Measurements from ENCODE around the gene NRXN3. TPM values are rescaled to one million over a fixed set of nuclear protein-coding genes. Genes with fewer than 3 reads are reported as not detected.

The NRXN3 gene
- total RNA-seq, 1 experiment from 2014 or later: not detected

GRCh38 chr14:79009286-79009685, 839.1 kb downstream of the NRXN3 start:
- no peaks in the 10 kb centered on the region for H4K20me1 ChIP-seq (ENCODE audit: insufficient read depth)
- CTCF ChIA-PET: no interaction called here
- H3K9me2 ChIP-seq (ENCODE audit: insufficient read depth): no peaks in the 10 kb centered on the region
- peaks cover 27% of the 10 kb centered on the region for H3K4me1 ChIP-seq (replicated peaks; ENCODE audit: insufficient read depth)
- H3K27ac ChIP-seq: no peak overlapping the region
- no peak for TF ChIP-seq EZH2 (IDR thresholded peaks at IDR 0.05; ENCODE audit: low read depth)
- no peak for TF ChIP-seq CTCF (conservative IDR thresholded peaks at IDR 0.05)
- H3K27me3 ChIP-seq (ENCODE audit: insufficient read depth, low read depth): no peaks in the 10 kb centered on the region
- intact Hi-C loops (cut with micrococcal nuclease; ENCODE audit: unreplicated experiment): no loop called here
- no TSS peak for BruUV-seq (replicated peaks)
- no peak overlapping the region for H2AFZ ChIP-seq
- no peak for DNase-seq
- H3K79me2 ChIP-seq (ENCODE audit: low read depth): no peaks in the 10 kb centered on the region
- H3K9me3 ChIP-seq (ENCODE audit: insufficient read depth, low read depth): no peaks in the 10 kb centered on the region
- POLR2A ChIA-PET (ENCODE audit: unreplicated experiment): no interaction called here
- H3K4me2 ChIP-seq: no peak overlapping the region
- H3K4me3 ChIP-seq: no peak overlapping the region
- H3K36me3 ChIP-seq (ENCODE audit: low read depth): no peaks in the 10 kb centered on the region
- peaks cover 4% of the 10 kb centered on the region; the same call in 1 of the 2 replicates for H3F3A ChIP-seq (ENCODE audit: insufficient read depth, low read depth)

- CTCF ChIA-PET: interaction anchor here (1.2 kb wide), 1 partner anchor 10 kb away, joined by 3 read pairs; no protein-coding TSS in a partner anchor
- intact Hi-C loops (cut with micrococcal nuclease; ENCODE audit: unreplicated experiment): loop anchor here (2.0 kb wide), 1 partner anchor 43 kb away; no protein-coding TSS in a partner anchor
- Histone ChIP-seq H3K4me3 (peak overlapping the region; percentile 17; the same call in 1 of the 2 replicates), H3K27ac (peak overlapping the region; percentile 86), H3K4me1 (replicated peaks; ENCODE audit: insufficient read depth) (peaks cover 33% of the 10 kb centered on the region), H3F3A (ENCODE audit: insufficient read depth, low read depth) (peaks cover 4% of the 10 kb centered on the region; the same call in 1 of the 2 replicates), H3K36me3 (ENCODE audit: low read depth) (no peaks in the 10 kb centered on the region), H4K20me1 (ENCODE audit: insufficient read depth) (no peaks in the 10 kb centered on the region), H3K9me3 (ENCODE audit: insufficient read depth, low read depth) (no peaks in the 10 kb centered on the region; the same call in none of the 2 replicates), H3K9me2 (ENCODE audit: insufficient read depth) (no peaks in the 10 kb centered on the region), H3K27me3 (ENCODE audit: insufficient read depth, low read depth) (no peaks in the 10 kb centered on the region), H3K4me2 (peak overlapping the region; percentile 63), H2AFZ (0 out of 2 replicates have a peak overlapping the region, but pooled peaks have one; percentile 21), H3K79me2 (ENCODE audit: low read depth) (no peaks in the 10 kb centered on the region)
- BruUV-seq (replicated peaks): no TSS peak
- DNase-seq: peak; percentile 35 to 37
- POLR2A ChIA-PET (ENCODE audit: unreplicated experiment): no interaction called here
- TF ChIP-seq CTCF (conservative IDR thresholded peaks at IDR 0.05) (peak; percentile 65), EZH2 (IDR thresholded peaks at IDR 0.05; ENCODE audit: low read depth) (no peak)
These were observed 841.1 kb downstream of the NRXN3 start for GRCh38 chr14:79011091-79011919.

- Histone ChIP-seq H3K4me3 (peak overlapping the region; percentile 17; the same call in 1 of the 2 replicates), H3K36me3 (ENCODE audit: low read depth) (no peaks in the 10 kb centered on the region), H3K27me3 (ENCODE audit: insufficient read depth, low read depth) (no peaks in the 10 kb centered on the region), H3K79me2 (ENCODE audit: low read depth) (no peaks in the 10 kb centered on the region), H4K20me1 (ENCODE audit: insufficient read depth) (no peaks in the 10 kb centered on the region), H3F3A (ENCODE audit: insufficient read depth, low read depth) (peaks cover 4% of the 10 kb centered on the region; the same call in 1 of the 2 replicates), H2AFZ (0 out of 2 replicates have a peak overlapping the region, but pooled peaks have one; percentile 21), H3K27ac (peak overlapping the region; percentile 86), H3K9me2 (ENCODE audit: insufficient read depth) (no peaks in the 10 kb centered on the region), H3K9me3 (ENCODE audit: insufficient read depth, low read depth) (no peaks in the 10 kb centered on the region; the same call in none of the 2 replicates), H3K4me2 (peak overlapping the region; percentile 63), H3K4me1 (replicated peaks; ENCODE audit: insufficient read depth) (peaks cover 38% of the 10 kb centered on the region)
- CTCF ChIA-PET: no interaction called here
- POLR2A ChIA-PET (ENCODE audit: unreplicated experiment): no interaction called here
- peak in 1 of 2 experiments; percentile 87 for DNase-seq
- TF ChIP-seq EZH2 (IDR thresholded peaks at IDR 0.05; ENCODE audit: low read depth): no peak
- 0 out of 2 replicates have a peak, but pooled peaks have one; percentile 11 for TF ChIP-seq CTCF (conservative IDR thresholded peaks at IDR 0.05)
- no TSS peak for BruUV-seq (replicated peaks)
- intact Hi-C loops (cut with micrococcal nuclease; ENCODE audit: unreplicated experiment): loop anchor here (2.0 kb wide), 1 partner anchor 43 kb away; no protein-coding TSS in a partner anchor
These were observed 841.7 kb downstream of the NRXN3 start for GRCh38 chr14:79011920-79012204.

Data from PC-9 (cell line).